DND-41 (cell line): ENCODE measurements around the gene ASPDH.

Experiments
- ATAC-seq: fragments of 200-7000 bp; cut with Tn5 transposase; 3 replicates; pipeline ENCODE4 v1.9.1; 2021; ENCODE audit warnings: low read depth; ENCODE audit not compliant: insufficient read depth
- DNase-seq: peaks from one replicate; pipeline ENCODE4 v3.0.0-alpha.2; 2020
- H2AFZ ChIP-seq: 2 replicates; pipeline ENCODE4 v1.6.0; 2012; ENCODE audit warnings: low read depth, low read length
- H3K27ac ChIP-seq: 2 replicates; pipeline ENCODE4 v1.5.1; 2012; ENCODE audit warnings: low read length, inconsistent platforms
- H3K27me3 ChIP-seq: fragments of 200-600 bp; sonication (generic); 2 replicates; pipeline ENCODE4 v1.6.0; 2012; ENCODE audit warnings: low read length, mild to moderate bottlenecking, inconsistent platforms; ENCODE audit not compliant: insufficient read depth, poor library complexity
- H3K36me3 ChIP-seq: 2 replicates; pipeline ENCODE4 v1.5.1; 2012; ENCODE audit warnings: low read length, inconsistent platforms; ENCODE audit not compliant: insufficient read depth
- H3K4me1 ChIP-seq: 2 replicates; pipeline ENCODE4 v1.5.1; 2012; ENCODE audit warnings: mild to moderate bottlenecking, low read length; ENCODE audit not compliant: insufficient read depth
- H3K4me2 ChIP-seq: 2 replicates; pipeline ENCODE4 v1.6.0; 2012; ENCODE audit warnings: mild to moderate bottlenecking, moderate library complexity, low read length, inconsistent platforms; ENCODE audit not compliant: insufficient read depth
- H3K4me3 ChIP-seq, 2 experiments: fragments of 200-600 bp in 1 of 2; shearing (Covaris generic) in 1 of 2; 2 replicates each; pipeline ENCODE4 v1.5.1; 2012 to 2016; ENCODE audit warnings: inconsistent platforms in 2 of 2, low read length in 2 of 2, mild to moderate bottlenecking in 2 of 2, low read depth in 1 of 2, moderate library complexity in 1 of 2
- H3K79me2 ChIP-seq: 2 replicates; pipeline ENCODE4 v1.6.0; 2012; ENCODE audit warnings: low read length, inconsistent platforms; ENCODE audit not compliant: insufficient read depth
- H3K9ac ChIP-seq: 2 replicates; pipeline ENCODE4 v1.6.0; 2012; ENCODE audit warnings: low read depth, mild to moderate bottlenecking, inconsistent platforms, low read length, moderate library complexity
- H3K9me3 ChIP-seq: 2 replicates; pipeline ENCODE4 v1.5.1; 2012; ENCODE audit warnings: low read length, moderate library complexity, mild to moderate bottlenecking, inconsistent platforms; ENCODE audit not compliant: insufficient read depth, severe bottlenecking
- H4K20me1 ChIP-seq: 2 replicates; pipeline ENCODE4 v1.6.0; 2012; ENCODE audit warnings: low read length; ENCODE audit not compliant: insufficient read depth
- EZH2 ChIP-seq: IDR thresholded peaks from 3 replicates; pipeline ENCODE4 v1.6.1; 2012; ENCODE audit warnings: borderline replicate concordance, low read depth, mild to moderate bottlenecking, moderate library complexity, low read length, inconsistent platforms; ENCODE audit not compliant: severe bottlenecking
- TF ChIP-seq, protein P1 (sequence below): IDR thresholded peaks from 2 replicates; pipeline ENCODE4 v1.5.1; 2012; ENCODE audit warnings: borderline replicate concordance, low read length, moderate library complexity, mild to moderate bottlenecking; ENCODE audit not compliant: poor library complexity, severe bottlenecking; ENCODE audit errors: extremely low read depth

ASPDH gene

DNA sequence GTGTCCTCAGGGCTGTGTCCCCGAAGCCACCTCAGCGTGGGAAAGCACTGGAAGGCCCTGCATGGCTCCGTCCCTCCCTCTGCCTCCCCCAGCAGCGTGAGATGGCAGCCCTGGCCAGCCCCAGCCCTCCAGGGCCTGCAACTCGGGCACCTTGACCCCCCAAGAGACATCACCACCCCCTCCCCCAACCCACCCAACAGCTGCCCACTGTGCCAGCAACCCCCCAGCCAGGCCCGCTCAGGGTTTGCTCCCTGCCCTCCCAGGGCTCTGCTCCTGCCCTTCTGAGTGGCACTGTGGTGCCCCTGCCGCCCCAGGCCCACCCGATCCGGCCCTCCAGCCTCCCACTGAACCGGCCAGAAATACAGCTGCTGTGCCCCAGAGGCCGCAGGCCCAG, 1.5 kb upstream of the ASPDH start:
- no peaks in the 10 kb centered on the region for H4K20me1 ChIP-seq
- no peak overlapping the region for H3K9ac ChIP-seq
- no peak overlapping the region for H3K4me3 ChIP-seq
- H2AFZ ChIP-seq, result no peak overlapping the region
- H3K4me2 ChIP-seq, result no peak overlapping the region
- H3K4me1 ChIP-seq, result peaks cover 18% of the 10 kb centered on the region
- ATAC-seq (no peak), DNase-seq (no peak)
- H3K36me3 ChIP-seq, result no peaks in the 10 kb centered on the region
- H3K27ac ChIP-seq, result no peak overlapping the region
- no peaks in the 10 kb centered on the region for H3K27me3 ChIP-seq
- TF ChIP-seq, protein P1, sequence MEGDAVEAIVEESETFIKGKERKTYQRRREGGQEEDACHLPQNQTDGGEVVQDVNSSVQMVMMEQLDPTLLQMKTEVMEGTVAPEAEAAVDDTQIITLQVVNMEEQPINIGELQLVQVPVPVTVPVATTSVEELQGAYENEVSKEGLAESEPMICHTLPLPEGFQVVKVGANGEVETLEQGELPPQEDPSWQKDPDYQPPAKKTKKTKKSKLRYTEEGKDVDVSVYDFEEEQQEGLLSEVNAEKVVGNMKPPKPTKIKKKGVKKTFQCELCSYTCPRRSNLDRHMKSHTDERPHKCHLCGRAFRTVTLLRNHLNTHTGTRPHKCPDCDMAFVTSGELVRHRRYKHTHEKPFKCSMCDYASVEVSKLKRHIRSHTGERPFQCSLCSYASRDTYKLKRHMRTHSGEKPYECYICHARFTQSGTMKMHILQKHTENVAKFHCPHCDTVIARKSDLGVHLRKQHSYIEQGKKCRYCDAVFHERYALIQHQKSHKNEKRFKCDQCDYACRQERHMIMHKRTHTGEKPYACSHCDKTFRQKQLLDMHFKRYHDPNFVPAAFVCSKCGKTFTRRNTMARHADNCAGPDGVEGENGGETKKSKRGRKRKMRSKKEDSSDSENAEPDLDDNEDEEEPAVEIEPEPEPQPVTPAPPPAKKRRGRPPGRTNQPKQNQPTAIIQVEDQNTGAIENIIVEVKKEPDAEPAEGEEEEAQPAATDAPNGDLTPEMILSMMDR, result no peak
- no peak for TF ChIP-seq EZH2
- H3K9me3 ChIP-seq, result no peaks in the 10 kb centered on the region
- H3K79me2 ChIP-seq, result peaks cover 6% of the 10 kb centered on the region; the same call in 1 of the 2 replicates

DNA sequence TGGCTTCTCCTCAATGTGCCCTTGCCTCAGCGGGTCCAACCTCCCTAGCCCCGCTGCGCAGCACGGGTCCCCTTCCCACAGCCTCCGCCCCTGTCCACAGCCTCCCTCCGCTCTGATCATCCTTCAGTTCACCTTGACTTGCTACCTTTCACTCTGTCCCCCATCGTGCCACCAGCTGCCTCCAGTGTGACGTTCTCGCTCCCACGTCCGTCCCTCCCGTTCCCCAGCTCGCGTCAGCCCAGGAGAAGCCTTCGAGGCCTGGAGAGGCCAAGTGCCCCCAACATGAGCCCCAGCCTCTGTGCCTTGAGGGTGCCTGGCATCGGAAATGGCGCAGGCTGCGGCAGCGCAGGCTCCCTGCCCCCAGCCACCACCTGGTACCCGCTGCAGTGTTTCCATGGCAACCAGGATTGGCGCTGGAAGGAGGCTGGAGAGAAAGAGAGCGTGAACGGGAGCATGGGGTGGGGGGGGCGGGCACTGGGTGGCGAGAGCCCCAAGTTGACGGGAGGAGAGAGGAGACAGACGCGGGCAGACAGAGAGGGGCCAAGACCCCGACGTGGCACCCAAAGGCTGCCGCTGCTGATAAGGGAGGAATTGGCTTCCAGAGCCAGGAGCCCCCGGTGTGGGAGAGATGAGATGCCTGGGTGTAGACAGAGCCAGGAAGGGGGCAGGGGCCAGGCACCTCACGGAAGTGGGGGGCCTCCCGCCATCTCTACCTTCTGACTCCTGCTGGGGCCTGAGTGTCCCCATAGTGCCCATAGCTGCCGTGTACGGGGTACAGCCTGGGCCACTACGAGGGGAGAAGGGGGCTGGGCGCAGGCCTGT, 844 bp upstream of the ASPDH start:
- no peaks in the 10 kb centered on the region for H3K9me3 ChIP-seq
- no peaks in the 10 kb centered on the region for H3K27me3 ChIP-seq
- peaks cover 21% of the 10 kb centered on the region for H3K4me1 ChIP-seq
- H3K4me2 ChIP-seq, result no peak overlapping the region
- no peaks in the 10 kb centered on the region for H4K20me1 ChIP-seq
- no peak overlapping the region for H3K9ac ChIP-seq
- peak; percentile 22 for DNase-seq
- no peaks in the 10 kb centered on the region for H3K36me3 ChIP-seq
- no peak overlapping the region for H3K27ac ChIP-seq
- H2AFZ ChIP-seq, result no peak overlapping the region
- TF ChIP-seq EZH2, result no peak
- TF ChIP-seq, protein P1, result no peak
- peaks cover 6% of the 10 kb centered on the region; the same call in 1 of the 2 replicates for H3K79me2 ChIP-seq
- H3K4me3 ChIP-seq, result no peak overlapping the region
- no peak for ATAC-seq

DNA sequence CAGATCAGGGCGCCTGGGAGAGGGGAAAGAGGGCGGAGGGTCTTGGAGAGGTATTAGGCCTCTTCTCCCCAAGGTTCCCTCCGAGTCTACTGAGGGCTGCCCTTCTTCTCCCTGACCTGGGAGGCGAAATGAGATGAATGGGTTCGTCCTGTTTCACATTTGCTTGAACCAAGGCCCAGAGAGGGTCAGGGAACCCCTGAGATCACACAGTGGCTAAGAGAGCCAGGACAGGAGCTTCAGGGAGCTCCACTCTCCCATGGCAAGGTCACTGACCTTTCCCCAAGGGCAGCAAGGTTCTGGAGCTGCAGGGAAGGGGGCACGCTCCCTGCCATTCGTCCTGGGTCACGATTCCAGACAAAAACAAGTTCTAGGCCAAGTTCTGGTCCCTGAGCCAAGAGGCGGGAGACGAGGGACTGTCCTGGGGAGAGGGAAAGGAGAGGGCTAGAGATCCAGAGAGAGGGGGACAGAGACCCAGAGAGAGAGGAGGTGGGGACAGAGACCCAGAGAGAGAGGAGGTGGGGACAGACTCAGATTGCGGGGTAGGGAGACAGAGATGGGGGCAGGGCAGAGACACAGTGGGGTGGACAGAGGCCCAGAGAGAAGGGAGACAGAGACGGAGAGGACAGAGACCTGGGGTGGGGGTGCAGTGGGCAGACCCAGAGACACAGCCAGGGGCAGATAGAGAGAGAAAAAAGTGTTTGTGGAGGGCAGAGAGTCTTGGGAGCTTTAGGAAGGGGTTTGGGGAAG, 541 bp downstream of the ASPDH start:
- H3K9me3 ChIP-seq, result no peaks in the 10 kb centered on the region
- no peak overlapping the region for H3K9ac ChIP-seq
- ATAC-seq (no peak), DNase-seq (no peak)
- peaks cover 21% of the 10 kb centered on the region for H3K4me1 ChIP-seq
- H2AFZ ChIP-seq, result no peak overlapping the region
- no peak overlapping the region for H3K4me3 ChIP-seq
- H3K79me2 ChIP-seq, result peaks cover 6% of the 10 kb centered on the region; the same call in 1 of the 2 replicates
- TF ChIP-seq, protein P1, result no peak
- no peak for TF ChIP-seq EZH2
- H3K27ac ChIP-seq, result no peak overlapping the region
- H3K4me2 ChIP-seq, result no peak overlapping the region
- H3K36me3 ChIP-seq, result no peaks in the 10 kb centered on the region
- H3K27me3 ChIP-seq, result no peaks in the 10 kb centered on the region
- no peaks in the 10 kb centered on the region for H4K20me1 ChIP-seq
